ENCODE measurements around the gene NHERF2. TPM values are rescaled to one million over a fixed set of nuclear protein-coding genes. Genes with fewer than 3 reads are reported as not detected.

Gene NHERF2
- total RNA-seq, 3 donors from 2014 or later, result 54.5 to 65.4 (median 60.0) TPM

DNA sequence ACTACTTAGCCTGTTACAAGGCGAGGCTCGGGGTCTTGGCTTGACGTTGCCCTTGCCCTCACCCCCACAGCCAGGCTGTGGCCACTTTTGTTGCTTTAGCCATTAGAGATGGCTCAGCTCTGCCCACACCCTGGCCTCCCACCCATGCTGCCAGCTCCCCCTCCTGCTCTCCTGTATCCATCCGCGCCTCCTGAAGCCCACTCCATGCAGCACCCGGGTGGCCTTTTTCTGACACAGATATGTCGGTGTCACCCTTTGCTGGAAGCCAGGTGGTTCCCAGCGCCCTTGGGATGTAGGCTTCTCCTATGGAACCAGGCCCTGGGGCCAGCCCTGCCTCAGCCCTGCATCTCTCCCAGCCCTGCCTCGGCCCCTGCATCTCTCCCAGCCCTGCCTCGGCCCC lies 30.7 kb downstream of the NHERF2 start:
- TF ChIP-seq, protein P1, sequence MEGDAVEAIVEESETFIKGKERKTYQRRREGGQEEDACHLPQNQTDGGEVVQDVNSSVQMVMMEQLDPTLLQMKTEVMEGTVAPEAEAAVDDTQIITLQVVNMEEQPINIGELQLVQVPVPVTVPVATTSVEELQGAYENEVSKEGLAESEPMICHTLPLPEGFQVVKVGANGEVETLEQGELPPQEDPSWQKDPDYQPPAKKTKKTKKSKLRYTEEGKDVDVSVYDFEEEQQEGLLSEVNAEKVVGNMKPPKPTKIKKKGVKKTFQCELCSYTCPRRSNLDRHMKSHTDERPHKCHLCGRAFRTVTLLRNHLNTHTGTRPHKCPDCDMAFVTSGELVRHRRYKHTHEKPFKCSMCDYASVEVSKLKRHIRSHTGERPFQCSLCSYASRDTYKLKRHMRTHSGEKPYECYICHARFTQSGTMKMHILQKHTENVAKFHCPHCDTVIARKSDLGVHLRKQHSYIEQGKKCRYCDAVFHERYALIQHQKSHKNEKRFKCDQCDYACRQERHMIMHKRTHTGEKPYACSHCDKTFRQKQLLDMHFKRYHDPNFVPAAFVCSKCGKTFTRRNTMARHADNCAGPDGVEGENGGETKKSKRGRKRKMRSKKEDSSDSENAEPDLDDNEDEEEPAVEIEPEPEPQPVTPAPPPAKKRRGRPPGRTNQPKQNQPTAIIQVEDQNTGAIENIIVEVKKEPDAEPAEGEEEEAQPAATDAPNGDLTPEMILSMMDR (IDR thresholded peaks at IDR 0.05), result no peak
- H3K36me3 ChIP-seq (ENCODE audit: low read depth), result peaks cover 4% of the 10 kb centered on the region
- intact Hi-C loops (cut with DNase I, micrococcal nuclease), result no loop called here
- H3K9me3 ChIP-seq, result no peaks in the 10 kb centered on the region
- no peak overlapping the region for H3K4me3 ChIP-seq
- DNase-seq, result no peak
- ATAC-seq, result no peak
- H3K4me1 ChIP-seq (ENCODE audit: low read depth), result peaks cover 7% of the 10 kb centered on the region

DNA sequence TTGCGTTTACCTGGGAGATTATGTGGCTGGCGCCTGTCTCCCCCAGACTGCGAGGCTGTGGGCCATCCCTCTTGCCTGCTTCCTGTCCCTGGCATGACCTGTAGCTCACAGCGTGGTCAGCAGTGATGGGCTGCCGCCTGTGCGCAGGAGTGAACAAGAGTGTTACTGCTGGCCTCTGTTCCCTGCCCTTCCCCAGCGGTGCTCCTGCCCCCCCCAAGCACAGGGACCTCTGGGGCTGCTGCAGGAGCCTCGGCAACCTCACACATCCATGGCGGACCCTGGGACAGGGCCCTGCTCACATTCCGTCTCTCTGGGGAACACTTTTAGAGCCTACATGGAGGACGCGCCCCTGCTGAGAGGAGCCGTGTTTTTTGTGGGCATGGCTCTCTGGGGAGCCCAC lies 31.7 kb downstream of the NHERF2 start:
- H3K4me3 ChIP-seq, result no peak overlapping the region
- intact Hi-C loops (cut with DNase I, micrococcal nuclease), result no loop called here
- H3K36me3 ChIP-seq (ENCODE audit: low read depth), result peaks cover 7% of the 10 kb centered on the region
- TF ChIP-seq, protein P1 (IDR thresholded peaks at IDR 0.05), result no peak
- DNase-seq, result no peak
- H3K4me1 ChIP-seq (ENCODE audit: low read depth), result peaks cover 7% of the 10 kb centered on the region
- no peaks in the 10 kb centered on the region for H3K9me3 ChIP-seq
- no peak for ATAC-seq

DNA sequence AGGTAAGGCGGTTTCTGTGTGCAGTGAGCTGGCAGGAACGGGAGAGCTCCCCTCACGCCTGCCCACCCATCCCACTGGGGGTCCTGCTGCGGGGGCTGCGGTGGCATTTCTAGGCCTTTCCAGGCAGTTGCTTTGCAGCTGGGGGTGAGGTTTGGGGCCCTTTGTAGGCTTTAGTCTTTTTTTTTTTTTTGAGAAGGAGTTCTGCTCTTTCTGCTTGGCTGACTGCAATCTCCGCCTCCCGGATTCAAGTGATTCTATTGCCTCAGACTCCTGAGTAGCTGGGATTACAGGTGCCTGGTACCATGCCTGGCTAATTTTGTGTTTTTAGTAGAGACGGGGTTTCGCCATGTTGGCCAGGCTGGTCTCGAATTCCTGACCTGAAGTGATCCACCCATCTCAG lies 32.2 kb downstream of the NHERF2 start:
- intact Hi-C loops (cut with DNase I, micrococcal nuclease), result no loop called here
- H3K9me3 ChIP-seq, result no peaks in the 10 kb centered on the region
- TF ChIP-seq, protein P1 (IDR thresholded peaks at IDR 0.05), result no peak
- no peak for ATAC-seq
- peaks cover 7% of the 10 kb centered on the region for H3K4me1 ChIP-seq (ENCODE audit: low read depth)
- no peak overlapping the region for H3K4me3 ChIP-seq
- no peak for DNase-seq
- H3K36me3 ChIP-seq (ENCODE audit: low read depth), result peaks cover 7% of the 10 kb centered on the region

DNA sequence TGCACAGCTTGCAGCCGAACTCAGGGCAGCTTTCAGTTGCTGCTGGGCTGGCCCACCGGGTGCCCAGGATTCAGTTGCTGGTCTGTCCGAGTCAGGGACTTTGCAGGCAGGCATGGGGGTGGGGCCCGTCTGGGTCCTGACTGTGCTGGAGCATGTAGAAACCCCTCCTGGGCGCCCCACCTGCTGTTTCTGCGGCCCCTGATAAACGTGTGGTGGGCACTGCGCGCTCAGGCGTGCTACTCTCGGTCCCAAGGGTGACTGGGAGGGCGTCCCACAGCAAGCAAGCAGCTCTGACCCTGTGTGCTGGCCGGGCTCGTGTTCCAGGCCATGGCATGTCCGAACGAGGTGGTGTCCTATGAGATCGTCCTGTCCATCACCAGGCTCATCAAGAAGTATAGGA lies 33.6 kb downstream of the NHERF2 start:
- Histone ChIP-seq H3K4me1 (ENCODE audit: low read depth) (no peaks in the 10 kb centered on the region), H3K36me3 (ENCODE audit: low read depth) (peaks cover 10% of the 10 kb centered on the region), H3K9me3 (no peaks in the 10 kb centered on the region), H3K4me3 (no peak overlapping the region)
- ATAC-seq (no peak), DNase-seq (no peak)
- intact Hi-C loops (cut with DNase I, micrococcal nuclease), result no loop called here
- TF ChIP-seq, protein P1 (IDR thresholded peaks at IDR 0.05), result no peak

DNA sequence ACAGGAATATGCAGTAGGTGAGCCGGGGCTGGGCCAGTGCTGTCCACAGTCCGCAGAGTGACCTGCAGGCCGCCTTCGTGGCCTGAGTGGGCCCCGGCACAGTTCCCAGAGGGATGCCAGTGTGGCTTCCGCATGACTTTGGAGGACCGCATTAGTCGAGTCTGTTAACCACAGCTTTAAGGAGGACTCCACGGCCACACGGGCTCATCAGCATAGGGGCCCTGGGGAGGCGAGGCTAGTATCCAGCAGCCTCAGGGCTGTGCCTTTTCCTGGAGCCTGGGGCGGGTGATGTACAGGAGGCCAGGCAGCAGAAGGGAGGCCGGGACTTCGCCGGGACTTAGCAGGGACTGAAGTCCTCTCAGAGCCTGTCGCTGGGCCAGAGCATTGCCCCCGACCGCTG lies 34.3 kb downstream of the NHERF2 start:
- intact Hi-C loops (cut with DNase I, micrococcal nuclease), result no loop called here
- no peak for ATAC-seq
- peaks cover 10% of the 10 kb centered on the region for H3K36me3 ChIP-seq (ENCODE audit: low read depth)

More for the DNA sequence above, 34.3 kb downstream of the NHERF2 start:
- no peaks in the 10 kb centered on the region for H3K4me1 ChIP-seq (ENCODE audit: low read depth)
- DNase-seq, result no peak
- no peak overlapping the region for H3K4me3 ChIP-seq
- no peaks in the 10 kb centered on the region for H3K9me3 ChIP-seq
- TF ChIP-seq, protein P1 (IDR thresholded peaks at IDR 0.05), result no peak
